Measurements from ENCODE around the gene CAVIN1.

CAVIN1 gene

DNA sequence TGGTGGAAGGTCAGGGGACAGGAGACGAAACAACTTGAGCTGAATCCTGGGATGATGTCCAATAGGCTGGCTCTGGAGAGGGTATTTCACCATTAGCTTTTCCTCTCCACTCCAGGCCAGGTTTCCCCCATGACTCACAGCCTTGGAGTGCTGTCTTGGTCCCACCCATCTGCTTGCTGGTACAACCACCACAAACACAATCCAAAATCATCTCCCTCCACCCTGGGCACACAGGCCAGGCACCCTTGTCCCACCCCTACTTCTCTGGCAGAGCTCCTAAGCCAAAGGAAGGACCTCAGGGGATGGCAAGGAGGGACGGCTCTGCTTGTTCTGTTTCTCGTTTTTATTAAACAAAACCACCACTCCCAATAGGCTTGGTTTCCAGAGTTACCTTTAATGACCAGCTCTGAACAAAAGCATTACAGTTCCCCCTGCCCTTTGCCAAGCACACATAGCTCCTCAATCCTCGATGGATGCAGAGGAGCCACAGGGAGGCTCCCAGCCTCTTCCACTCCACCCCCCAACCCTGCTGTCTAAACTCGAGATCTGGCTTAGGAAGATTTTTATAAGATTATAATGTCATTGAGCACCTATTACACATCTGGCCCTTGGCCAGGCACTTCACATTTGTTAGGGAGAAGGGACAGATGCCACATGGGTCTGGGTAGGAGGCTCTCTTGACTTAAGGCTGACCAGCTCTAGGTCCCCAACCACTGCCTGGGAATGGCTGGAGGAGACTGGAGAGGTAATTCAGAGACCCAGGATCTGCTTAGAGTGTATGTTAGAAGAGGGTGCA is 13.3 kb downstream of the CAVIN1 start:
- peak overlapping the region; percentile 98 to 100 for H3K27ac ChIP-seq
- H3K4me1 ChIP-seq: peaks cover 17 to 100% (median 88%) of the 10 kb centered on the region in 4 donors
- no peaks in the 10 kb centered on the region for H3K27me3 ChIP-seq
- intact Hi-C loops (cut with DNase I; ENCODE audit: low total_unique reads): loop anchor here (5.0 kb wide), 1 partner anchor 108 kb away; no protein-coding TSS in a partner anchor
- peak overlapping the region; percentile 7 to 29 for H3K4me3 ChIP-seq
- peaks cover 5 to 7% (median 7%) of the 10 kb centered on the region in 3 donors for H3K36me3 ChIP-seq
- peak; percentile 92 to 95 for DNase-seq
- no peaks in the 10 kb centered on the region for H3K9me3 ChIP-seq
- TF ChIP-seq, protein P1, sequence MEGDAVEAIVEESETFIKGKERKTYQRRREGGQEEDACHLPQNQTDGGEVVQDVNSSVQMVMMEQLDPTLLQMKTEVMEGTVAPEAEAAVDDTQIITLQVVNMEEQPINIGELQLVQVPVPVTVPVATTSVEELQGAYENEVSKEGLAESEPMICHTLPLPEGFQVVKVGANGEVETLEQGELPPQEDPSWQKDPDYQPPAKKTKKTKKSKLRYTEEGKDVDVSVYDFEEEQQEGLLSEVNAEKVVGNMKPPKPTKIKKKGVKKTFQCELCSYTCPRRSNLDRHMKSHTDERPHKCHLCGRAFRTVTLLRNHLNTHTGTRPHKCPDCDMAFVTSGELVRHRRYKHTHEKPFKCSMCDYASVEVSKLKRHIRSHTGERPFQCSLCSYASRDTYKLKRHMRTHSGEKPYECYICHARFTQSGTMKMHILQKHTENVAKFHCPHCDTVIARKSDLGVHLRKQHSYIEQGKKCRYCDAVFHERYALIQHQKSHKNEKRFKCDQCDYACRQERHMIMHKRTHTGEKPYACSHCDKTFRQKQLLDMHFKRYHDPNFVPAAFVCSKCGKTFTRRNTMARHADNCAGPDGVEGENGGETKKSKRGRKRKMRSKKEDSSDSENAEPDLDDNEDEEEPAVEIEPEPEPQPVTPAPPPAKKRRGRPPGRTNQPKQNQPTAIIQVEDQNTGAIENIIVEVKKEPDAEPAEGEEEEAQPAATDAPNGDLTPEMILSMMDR (IDR thresholded peaks at IDR 0.05): no peak

DNA sequence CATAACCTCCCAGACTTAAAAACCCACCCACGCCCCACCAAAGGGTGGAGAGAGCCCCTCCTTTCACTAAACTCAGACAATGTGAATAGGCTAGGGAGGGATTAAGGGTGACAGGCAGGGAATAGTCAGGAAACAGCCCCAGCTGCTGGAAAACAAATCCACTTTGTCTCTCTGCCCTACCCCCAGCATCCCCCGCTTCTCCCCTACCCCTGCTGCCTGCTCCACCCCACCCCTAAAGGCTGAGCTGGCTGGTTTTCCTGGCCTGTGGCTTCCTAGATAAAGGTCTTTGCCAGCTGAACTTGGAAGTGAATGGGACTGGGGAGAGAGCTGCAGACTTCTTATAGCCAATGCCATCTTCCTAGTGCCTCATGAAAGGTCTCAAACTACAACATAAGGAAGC is 15.0 kb downstream of the CAVIN1 start:
- Histone ChIP-seq H3K36me3 (peaks cover 17 to 24% (median 24%) of the 10 kb centered on the region in 3 donors), H3K9me3 (no peaks in the 10 kb centered on the region), H3K4me1 (peaks cover 17 to 100% (median 83%) of the 10 kb centered on the region in 4 donors), H3K27me3 (no peaks in the 10 kb centered on the region), H3K4me3 (no peak overlapping the region), H3K27ac (peak overlapping the region; percentile 98 to 100)
- intact Hi-C loops (cut with DNase I; ENCODE audit: low total_unique reads): loop anchor here (5.0 kb wide), 1 partner anchor 109 kb away; no protein-coding TSS in a partner anchor
- TF ChIP-seq, protein P1 (IDR thresholded peaks at IDR 0.05): no peak
- no peak for DNase-seq

DNA sequence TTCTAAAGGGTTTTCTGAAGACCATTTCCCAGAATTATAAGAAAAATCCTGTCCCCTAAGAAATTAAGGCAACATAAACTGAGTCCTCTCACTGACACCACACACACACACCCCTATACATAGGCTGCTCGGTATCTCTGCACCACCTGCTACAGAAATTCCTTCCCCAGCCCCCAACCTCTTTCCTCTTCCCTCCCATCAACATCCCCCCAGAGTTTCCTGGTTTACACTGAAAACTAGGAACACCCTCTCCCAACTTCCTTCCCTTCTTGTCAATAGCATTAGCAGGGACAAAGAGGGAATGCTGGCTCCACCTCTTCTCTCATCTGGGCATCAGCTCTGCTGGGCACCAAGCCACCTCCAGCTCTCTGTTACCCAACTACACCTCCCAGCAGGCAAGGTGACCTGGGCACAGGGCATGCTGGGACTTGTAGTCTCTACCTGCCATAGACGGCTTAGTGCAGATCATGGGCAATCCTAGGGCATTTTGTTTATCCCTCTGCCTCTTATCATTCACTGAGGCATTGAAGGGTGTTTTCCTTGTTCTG is 15.7 kb downstream of the CAVIN1 start:
- TF ChIP-seq, protein P1 (IDR thresholded peaks at IDR 0.05): no peak
- Histone ChIP-seq H3K27me3 (no peaks in the 10 kb centered on the region), H3K4me3 (no peak overlapping the region), H3K4me1 (peaks cover 17 to 100% (median 84%) of the 10 kb centered on the region in 4 donors), H3K9me3 (no peaks in the 10 kb centered on the region), H3K27ac (peak overlapping the region; percentile 98 to 100), H3K36me3 (peaks cover 17 to 31% (median 31%) of the 10 kb centered on the region in 3 donors)
- peak; percentile 89 to 94 for DNase-seq
- intact Hi-C loops (cut with DNase I; ENCODE audit: low total_unique reads): loop anchor here (5.0 kb wide), 1 partner anchor 110 kb away; no protein-coding TSS in a partner anchor

DNA sequence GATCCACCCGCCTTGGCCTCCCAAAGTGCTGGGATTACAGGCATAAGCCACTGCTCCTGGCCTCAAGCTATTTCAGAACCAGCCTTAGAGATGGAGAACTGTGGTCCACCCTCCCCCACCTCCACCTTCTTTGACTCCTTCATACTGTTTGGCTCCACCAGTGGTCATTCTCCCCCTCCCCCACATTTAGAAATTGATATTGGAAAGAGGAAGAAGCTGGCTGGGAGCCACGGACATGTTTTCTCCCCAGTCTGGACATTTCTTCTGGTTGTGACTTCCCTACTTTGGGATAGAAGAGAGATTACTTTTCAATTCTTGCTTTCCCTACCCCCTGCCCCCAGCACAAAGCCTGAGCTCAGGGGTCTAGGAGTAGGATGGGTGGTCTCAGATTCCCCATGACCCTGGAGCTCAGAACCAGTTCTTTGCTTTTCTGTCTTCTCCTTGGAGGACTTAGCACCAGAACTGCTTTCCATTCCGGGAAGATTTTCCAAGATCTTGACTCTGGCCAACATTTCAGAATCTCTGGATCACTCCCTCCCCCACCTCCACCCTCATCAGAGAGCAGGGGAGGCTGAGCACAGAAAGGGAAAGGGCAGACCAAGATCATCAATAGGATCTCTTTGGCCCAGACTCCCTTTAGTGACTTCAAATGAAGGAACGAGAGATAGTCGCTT is 16.3 kb downstream of the CAVIN1 start:
- peaks cover 13 to 100% (median 83%) of the 10 kb centered on the region in 4 donors for H3K4me1 ChIP-seq
- DNase-seq: no peak
- H3K27ac ChIP-seq: peak overlapping the region; percentile 98 to 100

More for the DNA sequence above, 16.3 kb downstream of the CAVIN1 start:
- intact Hi-C loops (cut with DNase I; ENCODE audit: low total_unique reads): loop anchor here (5.0 kb wide), 1 partner anchor 111 kb away; no protein-coding TSS in a partner anchor
- no peaks in the 10 kb centered on the region for H3K27me3 ChIP-seq
- TF ChIP-seq, protein P1 (IDR thresholded peaks at IDR 0.05): no peak
- H3K9me3 ChIP-seq: no peaks in the 10 kb centered on the region
- no peak overlapping the region for H3K4me3 ChIP-seq
- peaks cover 17 to 35% (median 31%) of the 10 kb centered on the region in 3 donors for H3K36me3 ChIP-seq
